GM21423 (cell line): Measurements from ENCODE around the gene IMPDH2.
A peak's percentile ranks its signal among the peaks of the same experiment; 100 is the strongest.
"Not testable (repeated sequence)": the region's sequence is repeated elsewhere in the genome, so short reads cannot be mapped to it uniquely, and the experiment has no call there.

Experiments used
- ATAC-seq: cut with Tn5 transposase; IDR thresholded peaks from one replicate; pipeline ENCODE4 v1.9.1; 2021; ENCODE audit warnings: mild to moderate bottlenecking, moderate library complexity; ENCODE audit not compliant: unreplicated experiment

The IMPDH2 gene

GRCh38 chr3:49021813-49022687 is 7.1 kb downstream of the IMPDH2 start, which contains the start of gene NDUFAF3:
TSS of gene NDUFAF3 (plus strand) at chr3:49022121. CDS start at chr3:49022145, 24 bp downstream.
- ATAC-seq, result peak; percentile 54

- ATAC-seq, result peak; percentile 53
Measured at GRCh38 chr3:49021213-49021812, 7.9 kb downstream of the IMPDH2 start.

GRCh38 chr3:49020330-49021212 is 8.6 kb downstream of the IMPDH2 start:
- no peak for ATAC-seq

- no peak for ATAC-seq
Measured at GRCh38 chr3:49019941-49020329, 9.3 kb downstream of the IMPDH2 start.

GRCh38 chr3:49018707-49019006 is 10.5 kb downstream of the IMPDH2 start:
- no peak for ATAC-seq

- ATAC-seq, result no peak
Measured at GRCh38 chr3:49017971-49018706, 11.1 kb downstream of the IMPDH2 start, which contains the start of gene DALRD3. TSS of gene DALRD3 (minus strand) at chr3:49018580. CDS start at chr3:49018564, 16 bp downstream.

- no peak for ATAC-seq
Measured at GRCh38 chr3:49017229-49017970, 11.8 kb downstream of the IMPDH2 start.

GRCh38 chr3:49016414-49017228 is 12.6 kb downstream of the IMPDH2 start:
- no peak for ATAC-seq

GRCh38 chr3:49015765-49016164 is 13.4 kb downstream of the IMPDH2 start:
- no peak for ATAC-seq

GRCh38 chr3:49015072-49015471 is 14.1 kb downstream of the IMPDH2 start:
- no peak for ATAC-seq

GRCh38 chr3:49013738-49014660 is 15.2 kb downstream of the IMPDH2 start:
- no peak for ATAC-seq

- ATAC-seq, result no peak
Measured at GRCh38 chr3:49013113-49013737, 16.0 kb downstream of the IMPDH2 start.

GRCh38 chr3:49012441-49013017 is 16.7 kb downstream of the IMPDH2 start:
- ATAC-seq, result no peak

- no peak for ATAC-seq
Measured at GRCh38 chr3:49009396-49009795, 19.8 kb downstream of the IMPDH2 start.

GRCh38 chr3:49008627-49009026 is 20.6 kb downstream of the IMPDH2 start:
- ATAC-seq, result not testable (repeated sequence)

- ATAC-seq, result peak; percentile 31
Measured at GRCh38 chr3:49007771-49008528, 21.2 kb downstream of the IMPDH2 start.
